Heart left ventricle (tissue), 16 donors: ENCODE results near the gene KICS2. TPM values are rescaled to one million over a fixed set of nuclear protein-coding genes. Genes with fewer than 3 reads are reported as not detected.
A peak's percentile ranks its signal among the peaks of the same experiment; 100 is the strongest.

Source experiments
- ATAC-seq, 4 donors: fragments of 200-7000 bp; cut with Tn5 transposase; one replicate each; pipeline ENCODE4 v1.9.1; 2020 to 2022; ENCODE audit warnings: moderate library complexity in 4 of 4, mild to moderate bottlenecking in 3 of 4, moderate number of reproducible peaks in 1 of 4
- DNase-seq, 5 donors: peaks; one replicate each; pipeline ENCODE4 v3.0.0-alpha.2; 2020
- H3K27ac ChIP-seq, 12 donors: fragments of 200-600 bp; sonication (generic) in 4 of 12; one replicate each; pipeline versions ENCODE4 v1.5.0 to v1.8.0; 2016 to 2022; ENCODE audit warnings: mild to moderate bottlenecking in 2 of 12
- H3K27me3 ChIP-seq, 9 donors: fragments of 200-600 bp; sonication (generic) in 2 of 9; one replicate each; pipeline versions ENCODE4 v1.5.1 to v1.8.0; 2016 to 2022; ENCODE audit warnings: mild to moderate bottlenecking in 3 of 9
- H3K36me3 ChIP-seq, 9 donors: fragments of 200-600 bp; sonication (generic) in 2 of 9; one replicate each; pipeline versions ENCODE4 v1.5.0 to v1.8.0; 2018 to 2022; ENCODE audit warnings: mild to moderate bottlenecking in 2 of 9
- H3K4me1 ChIP-seq, 12 donors: fragments of 200-600 bp; sonication (generic) in 4 of 12; one replicate each; pipeline versions ENCODE4 v1.5.0 to v1.8.0; 2016 to 2022; ENCODE audit warnings: mild to moderate bottlenecking in 3 of 12
- H3K4me3 ChIP-seq, 12 donors: fragments of 200-600 bp; sonication (generic) in 4 of 12; one replicate each; pipeline versions ENCODE4 v1.5.0 to v1.8.0; 2017 to 2022; ENCODE audit warnings: mild to moderate bottlenecking in 9 of 12, moderate library complexity in 4 of 12
- H3K9me3 ChIP-seq, 12 donors: fragments of 200-600 bp; sonication (generic) in 4 of 12; one replicate each; pipeline versions ENCODE4 v1.5.0 to v1.8.0; 2016 to 2022; ENCODE audit warnings: mild to moderate bottlenecking in 1 of 12
- POLR2A ChIP-seq, 2 donors: fragments of 450-650 bp; IDR thresholded peaks; one replicate each; pipeline ENCODE4 v1.6.1; 2017; ENCODE audit warnings: antibody characterized with exemption in 2 of 2, mild to moderate bottlenecking in 2 of 2, moderate library complexity in 2 of 2
- WGBS, 4 donors: extraction: QIAGEN DNeasy Blood & Tissue Kit in 2 of 4; methylation state at CpG; one replicate each; pipeline versions ENCODE4 v1.1.5 to v1.1.7; 2013 to 2018; 5-methylcytosine and 5-hydroxymethylcytosine counted together
- intact Hi-C, 10 donors: fragments of 100-400 bp; cut with DNase I; formaldehyde crosslinking; loops; one replicate each; pipeline versions ENCODE4 v1.11.1 to v1.14.2; 2022
- polyA plus RNA-seq, 2 donors: library from polyadenylated mRNA; stranded (reverse); fragments of 200-250 nt; gene quantifications; one replicate each; pipeline ENCODE4 v1.2.3, GENCODE V29; 2013
- total RNA-seq, 9 donors: library from RNA; depleted of rRNA in 2 of 9; stranded (reverse); fragments of >200 nt in 2 of 9; fragmentation: NEBNext Ultra II Directional in 3 of 9; extraction: Animal tissue kit (Norgen Biotek cat#: 25700) in 3 of 9; gene quantifications; one replicate each; pipeline versions ENCODE4 v1.1.0 to v1.2.4, GENCODE V29; 2016 to 2023
- TF ChIP-seq, protein P1 (sequence below), 12 donors: fragments of 200-600 bp; sonication (generic) in 4 of 12; IDR thresholded peaks; one replicate each; pipeline versions ENCODE4 v1.5.0 to v1.8.0; 2018 to 2022; ENCODE audit warnings: antibody characterized with exemption in 12 of 12, mild to moderate bottlenecking in 5 of 12
- donor health status: ischemic (EF 13 %, LVEDD 7.1; RV severe dilation, severe dysfunction).
- donor health status: healthy with polysubstance abuse.
- donor health status: DM: no; HTN: yes; CAD: no.
- donor health status: DM: no; HTN: no; CAD: no.
- donor health status: ischemic (EF 25% LVEDD 6.9; RV normal size, moderate dysfunction).
- donor health status: ischemic (EF 25% LVEDD 5.7; RV mildly dilated, moderate dysfunction).
- donor health status: healthy.
- donor health status: DM: yes; HTN: yes; CAD: no.
- donor health status: ischemic (EF 35%, LVEDD 5.7; RV mildly dilated, moderate dysfunction).
- donor health status: nonischemic (EF 11% LVEDD 7.7; RV severe dilation, severe dysfunction).
- donor health status: DM: yes; HTN: yes; CAD: no.
- donor health status: PGD.
- donor health status: ischemic (EF 29% LVEDD 5.4; RV normal size, mild dysfunction).
- donor health status: nonischemic (EF 23%, LVEDD 6.1; RV moderate dilation, normal function).

Gene KICS2
- total and polyA plus RNA-seq, 11 donors: 1.8 to 6.7 (median 5.0) TPM

DNA sequence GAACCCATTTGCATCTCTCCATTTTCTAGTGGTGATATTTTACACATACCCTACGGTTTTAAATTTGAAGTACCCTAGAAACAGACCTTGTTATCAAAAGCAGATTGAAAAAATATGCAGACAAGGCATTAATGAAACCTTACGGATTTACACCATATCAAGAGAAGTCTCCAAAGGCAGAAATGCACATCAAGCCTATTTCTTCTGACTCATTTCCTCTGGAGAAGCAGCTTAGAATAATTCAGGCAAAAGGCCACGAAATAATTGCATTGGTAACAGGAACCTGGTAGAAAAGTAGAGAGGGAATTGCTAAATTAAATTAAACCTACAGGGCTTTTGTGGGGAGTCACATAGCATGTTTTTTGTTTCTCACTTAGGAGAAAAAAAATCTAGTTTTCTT is 34.7 kb downstream of the KICS2 start:
- Histone ChIP-seq H3K27ac (no peak overlapping the region), H3K4me3 (no peak overlapping the region), H3K9me3 (no peaks in the 10 kb centered on the region), H3K4me1 (peaks cover 0 to 12% (median 0%) of the 10 kb centered on the region in 12 donors), H3K27me3 (no peaks in the 10 kb centered on the region), H3K36me3 (no peaks in the 10 kb centered on the region)
- TF ChIP-seq POLR2A (IDR thresholded peaks at IDR 0.05): no peak
- TF ChIP-seq, protein P1, sequence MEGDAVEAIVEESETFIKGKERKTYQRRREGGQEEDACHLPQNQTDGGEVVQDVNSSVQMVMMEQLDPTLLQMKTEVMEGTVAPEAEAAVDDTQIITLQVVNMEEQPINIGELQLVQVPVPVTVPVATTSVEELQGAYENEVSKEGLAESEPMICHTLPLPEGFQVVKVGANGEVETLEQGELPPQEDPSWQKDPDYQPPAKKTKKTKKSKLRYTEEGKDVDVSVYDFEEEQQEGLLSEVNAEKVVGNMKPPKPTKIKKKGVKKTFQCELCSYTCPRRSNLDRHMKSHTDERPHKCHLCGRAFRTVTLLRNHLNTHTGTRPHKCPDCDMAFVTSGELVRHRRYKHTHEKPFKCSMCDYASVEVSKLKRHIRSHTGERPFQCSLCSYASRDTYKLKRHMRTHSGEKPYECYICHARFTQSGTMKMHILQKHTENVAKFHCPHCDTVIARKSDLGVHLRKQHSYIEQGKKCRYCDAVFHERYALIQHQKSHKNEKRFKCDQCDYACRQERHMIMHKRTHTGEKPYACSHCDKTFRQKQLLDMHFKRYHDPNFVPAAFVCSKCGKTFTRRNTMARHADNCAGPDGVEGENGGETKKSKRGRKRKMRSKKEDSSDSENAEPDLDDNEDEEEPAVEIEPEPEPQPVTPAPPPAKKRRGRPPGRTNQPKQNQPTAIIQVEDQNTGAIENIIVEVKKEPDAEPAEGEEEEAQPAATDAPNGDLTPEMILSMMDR (IDR thresholded peaks at IDR 0.05): no peak
- ATAC-seq (no peak), DNase-seq (no peak)
- intact Hi-C loops: loop anchor here in 6 of 10 donors (10.0 kb wide), 2 partner anchors 57 to 67 kb away; no protein-coding TSS in a partner anchor
- 64 to 72% (median 70%) methylated on average over 3 of the region's 3 CpGs for WGBS, 4 donors

DNA sequence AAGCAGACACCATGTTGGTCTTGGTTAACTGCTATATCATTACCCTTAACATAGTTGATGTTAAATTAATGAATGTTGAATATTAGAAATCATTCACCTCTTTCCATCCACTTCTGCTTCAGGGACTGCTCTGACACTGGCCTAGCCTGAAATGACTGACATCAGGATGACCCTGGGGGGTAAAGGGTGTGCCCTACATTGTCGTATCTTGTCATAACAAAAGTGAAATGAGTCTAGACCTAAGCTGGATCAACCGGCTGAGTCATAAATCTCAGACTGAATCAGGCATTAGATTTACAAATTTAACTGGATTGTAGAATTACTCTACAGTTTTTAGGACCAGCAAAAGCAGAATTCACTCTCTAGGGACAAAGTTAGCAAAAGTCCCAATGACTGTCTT is 35.3 kb downstream of the KICS2 start:
- TF ChIP-seq, protein P1 (IDR thresholded peaks at IDR 0.05): no peak
- TF ChIP-seq POLR2A (IDR thresholded peaks at IDR 0.05): no peak
- 73 to 96% (median 94%) methylated on average over 2 of the region's 2 CpGs for WGBS, 4 donors
- Histone ChIP-seq H3K27ac (no peak overlapping the region), H3K27me3 (no peaks in the 10 kb centered on the region), H3K36me3 (no peaks in the 10 kb centered on the region), H3K9me3 (no peaks in the 10 kb centered on the region), H3K4me1 (peaks cover 0 to 18% (median 2%) of the 10 kb centered on the region in 12 donors), H3K4me3 (no peak overlapping the region)
- DNase-seq (no peak), ATAC-seq (no peak)
- intact Hi-C loops: loop anchor here in 6 of 10 donors (10.0 kb wide), 2 partner anchors 58 to 68 kb away; no protein-coding TSS in a partner anchor

DNA sequence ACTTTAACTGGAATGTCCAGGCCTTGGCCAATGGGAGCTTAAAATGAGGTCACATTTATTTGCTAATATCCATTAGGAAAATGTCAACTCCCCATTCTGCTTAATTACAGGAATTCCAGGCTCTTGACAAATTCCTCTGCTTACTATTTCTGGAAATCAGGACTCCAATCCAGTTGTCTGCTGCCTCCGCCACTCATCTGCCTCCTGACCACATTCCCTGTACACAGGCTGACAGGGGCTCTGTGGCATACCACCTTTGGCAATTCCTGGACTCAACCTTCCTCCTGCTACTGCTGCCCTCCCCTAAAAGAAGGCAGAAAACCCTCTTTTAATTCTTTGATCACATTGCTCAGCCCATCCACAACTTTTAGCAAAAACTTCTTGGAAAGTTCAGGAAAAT is 37.9 kb downstream of the KICS2 start:
- Histone ChIP-seq H3K27ac (no peak overlapping the region), H3K4me1 (peaks cover 0 to 26% (median 4%) of the 10 kb centered on the region in 12 donors), H3K4me3 (no peak overlapping the region), H3K9me3 (no peaks in the 10 kb centered on the region), H3K27me3 (no peaks in the 10 kb centered on the region), H3K36me3 (no peaks in the 10 kb centered on the region)
- no peak for TF ChIP-seq POLR2A (IDR thresholded peaks at IDR 0.05)
- TF ChIP-seq, protein P1 (IDR thresholded peaks at IDR 0.05): no peak
- intact Hi-C loops: loop anchor here in 6 of 10 donors (5.0 to 10.0 kb wide), 3 partner anchors 61 to 82 kb away; no protein-coding TSS in a partner anchor
- 88 to 96% (median 95%) methylated on average over 1 of the region's 1 CpG for WGBS, 4 donors
- DNase-seq (no peak), ATAC-seq (no peak)

DNA sequence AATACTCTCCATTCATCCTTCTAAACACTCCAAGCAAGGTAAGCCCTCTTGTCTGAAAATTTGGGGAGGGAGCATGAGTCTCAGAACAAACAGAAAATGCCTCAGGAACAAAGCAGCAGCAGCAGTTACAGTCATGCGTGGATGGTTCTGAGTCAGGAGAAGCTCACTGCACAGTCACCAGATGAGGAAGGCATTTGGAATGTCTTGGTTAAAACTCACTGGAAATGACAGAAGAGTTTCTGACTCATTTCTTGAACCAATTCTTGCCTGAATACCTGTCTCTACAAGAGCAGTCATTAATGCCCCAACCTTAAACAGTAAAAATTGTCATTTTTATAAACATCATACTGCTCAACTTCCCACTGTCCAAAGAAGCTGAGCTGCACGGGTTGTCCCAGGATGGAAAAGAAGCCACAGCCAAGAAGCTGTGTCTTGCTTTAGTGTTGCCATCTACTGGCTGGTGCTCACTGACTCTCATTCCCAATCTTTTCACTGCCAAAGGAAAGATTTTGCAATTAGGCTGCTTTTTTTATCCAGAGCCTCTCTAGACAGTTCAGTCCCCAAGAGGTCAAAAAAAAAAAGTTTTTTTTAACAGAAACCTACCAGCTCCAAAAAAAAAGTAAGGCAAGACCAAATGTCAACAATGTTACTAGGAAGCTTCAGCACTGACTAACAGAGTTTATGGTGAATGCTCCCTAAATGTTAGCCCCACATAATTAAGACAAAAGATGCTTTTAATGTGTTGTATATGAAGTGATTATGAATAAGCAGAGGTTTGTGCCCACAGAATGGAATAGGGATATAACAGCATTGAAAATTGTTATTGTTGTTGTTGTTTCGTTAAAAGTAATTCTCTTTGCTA is 40.4 kb downstream of the KICS2 start:
- WGBS, 4 donors: 36 to 49% (median 43%) methylated on average over 3 of the region's 3 CpGs
- H3K27ac ChIP-seq: peak overlapping the region in 6 of 12 donors; percentile 0 to 77 (median 48)
- intact Hi-C loops: loop anchor here (1.0 to 10.0 kb wide), 6 partner anchors 63 to 337 kb away; partner anchors contain the start of gene SRGAP1 (in 10 of the 10)
- H3K4me3 ChIP-seq: peak overlapping the region in 1 of 12 donors; percentile 8
- H3K4me1 ChIP-seq: peaks cover 0 to 37% (median 5%) of the 10 kb centered on the region in 12 donors
- no peaks in the 10 kb centered on the region for H3K9me3 ChIP-seq
- DNase-seq (peak in 4 of 5 donors; percentile 40 to 52 (median 48)), ATAC-seq (peak; percentile 88 to 92 (median 88))
- H3K36me3 ChIP-seq: no peaks in the 10 kb centered on the region
- TF ChIP-seq POLR2A (IDR thresholded peaks at IDR 0.05): no peak
- TF ChIP-seq, protein P1 (IDR thresholded peaks at IDR 0.05): peak; percentile 46 to 76 (median 66)
- no peaks in the 10 kb centered on the region for H3K27me3 ChIP-seq
